Thyroid gland (tissue), 4 donors: ENCODE measurements around the gene NEMP1. TPM values are rescaled to one million over a fixed set of nuclear protein-coding genes. Genes with fewer than 3 reads are reported as not detected.

Source experiments
- DNase-seq, 2 donors: peaks; one replicate each; pipeline ENCODE4 v3.0.0-alpha.2; 2019
- H3K27ac ChIP-seq, 3 donors: fragments of 200-600 bp; sonication (generic); 1 replicate in 2 of 3; 2 replicates in 1 of 3; pipeline ENCODE4 v1.5.1; 2016 to 2019; ENCODE audit warnings: mild to moderate bottlenecking in 1 of 3, moderate library complexity in 1 of 3
- H3K27me3 ChIP-seq: fragments of 200-600 bp; sonication (generic); one replicate; pipeline ENCODE4 v1.5.1; 2019
- H3K36me3 ChIP-seq, 2 donors: fragments of 200-600 bp; sonication (generic); one replicate each; pipeline ENCODE4 v1.5.1; 2016 to 2019
- H3K4me1 ChIP-seq, 2 donors: fragments of 200-600 bp; sonication (generic); one replicate each; pipeline ENCODE4 v1.5.1; 2017 to 2019
- H3K4me3 ChIP-seq, 3 donors: fragments of 200-600 bp; sonication (generic); replicated peaks in 1 of 3; 1 replicate in 2 of 3; 2 replicates in 1 of 3; pipeline ENCODE4 v1.5.1; 2016; ENCODE audit warnings: mild to moderate bottlenecking in 1 of 3
- H3K9me3 ChIP-seq: fragments of 200-600 bp; sonication (generic); one replicate; pipeline ENCODE4 v1.5.1; 2017
- CTCF ChIP-seq, 6 experiments: fragments of 200-600 bp in 3 of 6; fragments of 450-650 bp in 3 of 6; sonication (generic) in 3 of 6; IDR thresholded peaks; one replicate each; pipeline ENCODE4 v1.5.1; 2016 to 2019; ENCODE audit warnings: antibody characterized with exemption in 6 of 6, mild to moderate bottlenecking in 2 of 6, inconsistent platforms in 1 of 6, moderate library complexity in 1 of 6
- POLR2A ChIP-seq, 2 donors: fragments of 450-650 bp; IDR thresholded peaks; one replicate each; pipeline ENCODE4 v1.6.1; 2017; ENCODE audit warnings: antibody characterized with exemption in 2 of 2, mild to moderate bottlenecking in 2 of 2, moderate library complexity in 1 of 2
- WGBS, 2 donors: methylation state at CpG; one replicate each; pipeline ENCODE4 v1.1.5; 2017; 5-methylcytosine and 5-hydroxymethylcytosine counted together
- intact Hi-C: fragments of 100-400 bp; cut with DNase I; formaldehyde crosslinking; loops from one replicate; pipeline ENCODE4 v1.15.1; 2023
- total RNA-seq, 4 donors: library from RNA; depleted of rRNA; stranded (reverse); fragments of >200 nt; gene quantifications; one replicate each; pipeline ENCODE4 v1.2.3, GENCODE V29; 2016

NEMP1 gene
- total RNA-seq, 4 donors from 2014 or later = 5.6 to 10.9 (median 9.2) TPM

- peak overlapping the region; percentile 96 to 99 (median 99) for H3K27ac ChIP-seq
- H3K36me3 ChIP-seq = peaks cover 11 to 18% of the 10 kb centered on the region in 2 donors
- TF ChIP-seq CTCF (IDR thresholded peaks at IDR 0.05) (peak in 1 of 6 experiments; percentile 12), POLR2A (IDR thresholded peaks at IDR 0.05) (peak; percentile 35 to 70)
- H3K4me1 ChIP-seq = peaks cover 7 to 27% of the 10 kb centered on the region in 2 donors
- intact Hi-C loops = loop anchor here (5.0 to 10.0 kb wide), 2 partner anchors 43 to 106 kb away; partner anchors contain the start of gene ZBTB39
- peak overlapping the region; percentile 22 to 74 (median 47) for H3K4me3 ChIP-seq
- peak; percentile 72 to 75 for DNase-seq
- WGBS, 2 donors = 6% methylated on average over 15 to 18 of the region's 28 CpGs
- no peaks in the 10 kb centered on the region for H3K9me3 ChIP-seq
- no peaks in the 10 kb centered on the region for H3K27me3 ChIP-seq
These were observed 31.8 kb upstream of the NEMP1 start for GRCh38 chr12:57110104-57111030.

GRCh38 chr12:57109207-57110103, 30.9 kb upstream of the NEMP1 start:
- Histone ChIP-seq H3K27me3 (no peaks in the 10 kb centered on the region), H3K27ac (peak overlapping the region; percentile 96 to 99 (median 99)), H3K4me3 (peak overlapping the region in 1 of 3 donors; percentile 74), H3K9me3 (no peaks in the 10 kb centered on the region), H3K36me3 (peaks cover 15 to 25% of the 10 kb centered on the region in 2 donors), H3K4me1 (peaks cover 7 to 27% of the 10 kb centered on the region in 2 donors)
- TF ChIP-seq POLR2A (IDR thresholded peaks at IDR 0.05) (no peak), CTCF (IDR thresholded peaks at IDR 0.05) (no peak)
- DNase-seq = no peak
- intact Hi-C loops = loop anchor here (5.0 to 10.0 kb wide), 2 partner anchors 42 to 105 kb away; partner anchors contain the start of gene ZBTB39
- 56 to 64% methylated on average over 7 of the region's 7 CpGs for whole genome bisulfite sequencing, 2 donors

- H3K9me3 ChIP-seq = no peaks in the 10 kb centered on the region
- 64 to 76% methylated on average over 7 of the region's 7 CpGs for WGBS, 2 donors
- DNase-seq = no peak
These were observed 29.0 kb upstream of the NEMP1 start for GRCh38 chr12:57107456-57108155.

More at GRCh38 chr12:57107456-57108155, 29.0 kb upstream of the NEMP1 start:
- no peak overlapping the region for H3K4me3 ChIP-seq
- H3K27me3 ChIP-seq = no peaks in the 10 kb centered on the region
- H3K27ac ChIP-seq = no peak overlapping the region
- TF ChIP-seq POLR2A (IDR thresholded peaks at IDR 0.05) (no peak), CTCF (IDR thresholded peaks at IDR 0.05) (no peak)
- intact Hi-C loops = no loop called here
- H3K4me1 ChIP-seq = peaks cover 7 to 26% of the 10 kb centered on the region in 2 donors
- peaks cover 20 to 30% of the 10 kb centered on the region in 2 donors for H3K36me3 ChIP-seq
